NCI-H345 treated with DMSO at 0.1 percent for 48 hours (cell line): Measurements from ENCODE around the gene RALY.

Source experiments
- DNase-seq: peaks from one replicate; lab custom pipeline; 2025; ENCODE audit not compliant: unreplicated experiment; lab: John Stamatoyannopoulos, UW

RALY gene

DNA sequence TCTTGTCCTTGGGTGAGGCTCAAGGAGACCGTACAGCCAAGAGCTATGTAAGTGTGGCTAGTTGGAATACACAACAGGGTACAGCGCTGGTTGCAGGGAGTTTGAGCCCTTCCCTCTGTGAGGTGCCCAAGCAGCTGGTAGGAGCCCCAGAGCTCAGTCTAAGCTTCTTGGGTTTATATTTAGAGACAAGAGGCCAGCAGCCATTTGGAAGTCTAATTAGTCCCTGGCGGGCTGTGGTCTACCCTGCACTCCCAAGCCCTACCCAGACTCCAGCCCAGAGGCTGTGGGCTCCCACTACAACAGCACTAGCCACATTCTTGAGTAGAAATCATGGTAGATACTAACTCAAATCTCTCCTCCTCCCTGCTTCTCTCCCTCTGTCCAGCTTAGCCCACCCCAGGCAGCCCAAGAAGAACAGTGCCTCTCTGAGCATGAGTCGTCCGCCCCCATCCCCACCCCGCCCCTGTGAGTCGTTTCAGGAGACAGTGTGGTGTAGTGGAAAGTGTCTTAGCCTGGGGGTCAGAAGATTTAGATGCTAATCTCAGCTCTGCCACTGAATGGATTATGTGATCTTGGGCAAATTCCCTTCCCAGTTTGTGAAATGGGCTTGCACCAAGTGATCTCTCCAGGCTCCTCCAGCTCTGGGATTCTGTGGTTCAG is 80.5 kb downstream of the RALY start:
- DNase-seq = no peak

DNA sequence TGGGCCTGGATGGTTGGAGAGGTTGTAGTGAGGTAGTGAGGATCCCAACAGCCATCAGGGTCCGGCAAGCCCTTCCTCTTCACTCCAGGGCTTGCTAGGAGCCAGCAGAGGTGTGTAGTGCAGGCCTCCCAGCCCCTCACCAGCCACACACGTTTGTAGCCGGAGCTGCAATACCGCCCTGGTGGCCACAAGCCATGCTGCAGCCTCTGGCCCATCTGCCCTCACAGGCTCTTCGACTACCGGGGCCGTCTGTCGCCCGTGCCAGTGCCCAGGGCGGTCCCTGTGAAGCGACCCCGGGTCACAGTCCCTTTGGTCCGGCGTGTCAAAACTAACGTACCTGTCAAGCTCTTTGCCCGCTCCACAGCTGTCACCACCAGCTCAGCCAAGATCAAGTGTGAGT is 81.9 kb downstream of the RALY start:
- DNase-seq = no peak

DNA sequence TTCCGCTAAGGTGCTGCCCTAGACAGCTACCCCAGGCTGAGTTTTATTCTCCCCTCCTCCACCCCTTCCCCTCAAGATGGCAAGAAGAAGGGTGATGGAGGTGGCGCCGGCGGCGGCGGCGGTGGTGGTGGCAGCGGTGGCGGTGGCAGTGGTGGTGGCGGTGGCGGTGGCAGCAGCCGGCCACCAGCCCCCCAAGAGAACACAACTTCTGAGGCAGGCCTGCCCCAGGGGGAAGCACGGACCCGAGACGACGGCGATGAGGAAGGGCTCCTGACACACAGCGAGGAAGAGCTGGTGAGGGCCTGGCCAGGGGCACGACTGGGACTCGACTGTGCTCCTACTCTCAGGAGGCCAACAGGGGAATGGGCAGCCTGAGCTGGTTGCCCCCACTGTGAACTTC is 83.2 kb downstream of the RALY start:
- DNase-seq = no peak

DNA sequence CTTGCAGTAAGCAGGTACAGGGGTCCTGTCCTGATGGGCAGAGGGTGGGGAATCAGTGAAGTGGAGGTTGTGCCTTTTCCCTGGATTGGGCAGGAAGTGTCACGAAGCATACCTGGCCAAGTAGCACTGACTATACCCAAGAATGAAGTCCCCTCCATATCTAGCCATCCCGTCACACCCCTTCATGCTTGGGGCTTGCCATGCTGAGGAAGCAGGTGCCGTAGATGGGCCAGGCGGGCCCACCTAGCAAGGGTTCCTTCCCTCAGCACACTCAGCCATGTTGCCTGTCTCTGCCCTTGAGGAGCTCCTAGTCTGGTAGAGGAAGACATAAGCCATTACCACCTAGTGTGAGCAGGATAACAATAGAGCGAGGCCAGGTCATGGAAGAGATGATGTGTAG is 84.8 kb downstream of the RALY start:
- DNase-seq = no peak

DNA sequence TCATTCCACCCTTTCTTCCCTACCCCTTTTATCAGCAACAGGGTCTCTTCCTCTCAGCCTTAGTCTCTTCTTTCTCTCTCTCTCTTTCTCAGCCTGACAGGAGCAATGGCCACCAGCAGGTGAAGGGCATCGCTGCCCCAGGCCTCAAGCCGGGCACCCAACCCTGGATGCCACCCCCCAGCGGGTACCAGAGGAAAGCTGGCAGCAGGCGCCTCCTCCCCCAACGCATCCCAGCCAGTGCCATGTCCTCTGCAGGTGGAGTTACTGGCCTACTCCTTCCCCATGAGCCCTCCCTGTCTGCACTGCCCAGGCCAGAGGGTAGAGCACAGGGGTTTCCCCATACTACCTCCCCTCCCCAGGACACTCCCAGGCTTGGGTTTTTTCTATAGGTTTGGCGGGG is 86.1 kb downstream of the RALY start:
- DNase-seq = no peak

DNA sequence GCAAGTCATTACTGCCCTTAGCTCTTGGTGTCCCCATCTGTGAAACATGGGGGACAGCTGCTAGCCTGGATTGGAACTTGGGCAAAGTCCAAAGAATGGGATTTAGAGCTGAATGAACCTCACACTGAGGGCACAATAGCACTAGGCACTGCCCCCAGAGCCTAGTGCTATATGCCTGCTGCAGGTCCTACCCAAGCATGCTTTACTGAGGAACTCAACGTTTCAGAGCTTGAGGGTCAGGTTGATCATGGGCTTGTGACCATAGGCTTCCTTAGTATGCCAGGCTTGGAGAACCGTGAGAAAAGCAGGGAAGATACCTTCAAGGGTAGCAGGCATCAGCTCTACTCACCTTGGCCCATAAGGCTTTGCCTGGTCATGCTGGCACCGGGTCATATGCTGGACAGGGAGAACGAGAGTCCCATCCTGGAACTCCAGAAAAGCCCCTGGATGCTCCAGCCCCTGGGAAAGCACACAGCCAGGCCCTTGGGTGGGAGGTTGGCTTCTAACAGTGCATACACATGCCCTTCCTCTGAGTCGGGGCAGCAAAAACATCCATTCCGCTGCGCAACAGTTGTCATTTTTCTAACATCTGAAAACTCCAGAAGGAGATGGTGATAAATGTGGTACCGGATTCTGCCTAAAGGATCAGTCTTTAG is 88.6 kb downstream of the RALY start:
- no peak for DNase-seq

DNA sequence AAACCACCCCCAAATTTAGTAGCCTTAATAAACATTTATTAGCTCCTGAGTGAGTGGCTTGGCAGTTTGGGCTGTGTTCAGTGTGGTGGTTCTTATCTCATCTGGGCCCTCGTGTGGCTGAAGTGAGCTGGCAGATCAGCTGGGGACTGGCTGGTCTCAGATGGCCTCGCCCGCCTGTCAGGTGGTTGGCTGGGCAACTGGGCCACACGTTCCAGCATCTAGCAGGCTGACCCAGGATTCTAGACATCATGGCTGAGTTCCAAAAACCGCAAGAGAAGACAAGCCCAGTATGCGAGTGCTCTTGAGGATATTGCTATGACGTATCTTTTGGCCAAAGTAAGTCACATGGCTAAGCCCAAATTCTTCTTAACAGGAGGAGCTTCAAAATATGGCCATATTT is 89.4 kb downstream of the RALY start:
- DNase-seq = no peak

DNA sequence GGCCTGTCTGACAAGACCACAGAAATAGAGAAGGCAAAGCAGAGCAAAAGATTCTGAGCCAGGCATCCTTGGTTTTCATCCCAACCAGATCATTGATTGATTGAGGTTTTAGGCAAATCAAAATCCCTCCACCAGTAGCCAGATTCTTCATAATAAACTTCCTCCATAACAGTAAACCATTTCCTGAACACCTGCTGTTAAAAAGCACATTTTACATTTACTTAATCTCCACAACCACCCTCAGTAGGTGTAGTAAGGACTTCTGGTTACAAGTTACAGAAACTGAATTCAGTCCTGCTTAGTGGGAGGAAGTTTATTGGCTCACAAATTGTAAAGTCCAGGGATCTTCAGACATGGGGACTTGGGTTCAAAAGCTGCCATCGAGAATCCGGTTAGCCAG is 90.1 kb downstream of the RALY start:
- no peak for DNase-seq

DNA sequence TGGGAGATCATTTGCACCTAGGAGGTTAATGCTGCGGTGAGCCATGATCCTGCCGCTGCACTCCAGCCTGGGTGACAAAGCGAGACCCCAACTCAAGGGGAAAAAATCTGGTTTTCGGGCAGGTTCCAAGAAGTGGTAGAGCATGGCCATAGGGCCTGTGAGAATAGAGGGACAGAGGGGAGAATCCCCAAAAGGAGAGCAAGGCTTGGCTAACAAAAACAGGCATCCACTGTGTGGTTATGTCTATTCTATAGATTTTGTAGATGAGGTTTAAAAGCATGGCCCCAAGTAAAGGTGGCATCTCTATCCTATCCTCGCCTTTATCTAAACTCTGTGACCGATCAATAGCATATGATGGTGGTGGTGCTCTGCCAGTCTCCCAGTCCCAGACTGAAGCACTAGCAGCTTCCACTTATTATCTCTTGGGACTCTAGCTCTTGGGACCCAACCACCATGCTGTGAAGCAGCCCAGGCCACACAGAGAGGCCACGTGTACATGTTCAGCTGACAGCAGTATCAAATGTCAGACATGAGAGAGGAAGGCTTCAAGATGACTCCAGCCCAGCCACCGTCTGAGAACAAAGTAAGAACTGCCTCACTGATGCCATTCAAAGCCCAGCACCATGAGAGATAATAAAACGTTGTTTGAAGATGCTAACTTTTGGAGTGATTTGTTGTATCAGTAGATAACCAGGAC is 90.7 kb downstream of the RALY start:
- no peak for DNase-seq

DNA sequence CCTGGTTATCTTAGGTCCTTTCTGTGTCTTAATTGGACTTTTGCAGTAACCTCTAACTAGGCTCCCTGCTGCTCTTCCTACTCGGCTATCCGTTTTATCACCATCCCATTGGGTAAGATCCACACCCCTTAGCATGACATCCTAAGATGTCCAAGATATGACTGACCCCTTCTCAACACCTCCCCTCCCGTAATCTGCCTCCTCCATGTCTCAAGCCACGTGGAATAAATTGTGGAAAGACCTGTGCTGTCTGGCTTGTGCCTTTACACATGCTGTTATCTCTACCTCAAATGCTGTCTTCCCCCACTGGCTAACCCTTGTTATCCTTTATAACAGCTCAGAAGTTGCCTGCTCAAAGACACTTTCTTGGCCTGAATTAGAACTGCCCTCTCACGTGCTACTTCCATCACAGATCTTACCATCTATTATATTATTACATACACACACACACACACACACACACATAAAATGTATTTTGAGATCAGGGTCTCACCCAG is 91.9 kb downstream of the RALY start:
- no peak for DNase-seq

DNA sequence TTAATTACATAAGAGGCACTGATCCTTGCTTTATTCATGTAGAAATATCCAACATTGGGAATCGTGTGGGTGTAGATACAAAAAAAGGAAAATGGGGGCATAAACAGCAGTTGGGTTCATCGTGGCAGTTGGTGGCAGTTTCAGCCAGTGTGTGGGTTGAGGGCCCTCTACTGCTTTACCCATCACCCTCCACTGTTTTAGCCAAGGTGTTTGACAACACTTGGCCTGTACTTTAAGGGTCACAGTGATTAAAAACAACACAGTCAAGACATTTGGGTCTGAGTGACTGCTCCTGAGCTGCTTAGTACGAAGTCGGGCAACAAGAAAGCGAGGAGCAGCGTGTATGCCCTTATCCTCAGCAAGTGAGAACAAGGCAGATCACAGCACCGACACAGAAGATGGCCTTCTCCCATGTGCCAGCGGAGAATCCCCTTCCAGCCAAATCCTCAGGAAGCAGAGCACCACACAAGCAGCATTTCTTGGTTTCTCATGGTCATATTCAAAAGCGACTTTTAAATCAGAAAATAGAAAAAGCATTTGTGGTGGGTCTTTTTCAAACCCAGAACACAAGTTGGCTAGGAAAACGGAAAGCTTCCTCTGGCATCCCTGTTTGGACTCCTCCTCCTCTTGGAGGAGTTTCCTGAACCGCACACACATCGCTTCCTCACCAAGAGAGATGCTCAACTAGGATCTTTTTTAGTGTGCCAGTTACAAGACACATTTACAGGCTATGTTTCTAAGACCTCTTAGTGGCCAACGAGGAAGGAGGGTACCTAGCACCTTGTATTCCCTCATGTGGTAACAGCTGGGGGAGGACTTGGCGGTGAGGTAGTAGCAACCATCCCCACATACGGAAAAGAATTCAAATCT is 94.8 kb downstream of the RALY start:
- no peak for DNase-seq

DNA sequence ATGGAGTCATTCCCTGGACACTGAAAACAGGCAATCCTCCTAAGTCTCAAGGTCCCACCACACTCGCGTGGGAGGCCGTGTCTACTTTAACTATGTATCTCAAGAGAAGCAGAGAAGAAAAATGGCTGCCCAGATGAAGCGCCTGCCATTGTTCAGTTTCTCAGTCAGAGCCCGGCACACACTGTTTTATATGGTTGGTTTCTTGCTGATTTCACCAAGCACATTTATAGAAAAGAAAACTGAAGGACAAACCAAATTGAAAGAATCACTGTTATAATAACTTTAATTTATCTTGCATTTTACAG is 95.4 kb downstream of the RALY start:
- DNase-seq = no peak

DNA sequence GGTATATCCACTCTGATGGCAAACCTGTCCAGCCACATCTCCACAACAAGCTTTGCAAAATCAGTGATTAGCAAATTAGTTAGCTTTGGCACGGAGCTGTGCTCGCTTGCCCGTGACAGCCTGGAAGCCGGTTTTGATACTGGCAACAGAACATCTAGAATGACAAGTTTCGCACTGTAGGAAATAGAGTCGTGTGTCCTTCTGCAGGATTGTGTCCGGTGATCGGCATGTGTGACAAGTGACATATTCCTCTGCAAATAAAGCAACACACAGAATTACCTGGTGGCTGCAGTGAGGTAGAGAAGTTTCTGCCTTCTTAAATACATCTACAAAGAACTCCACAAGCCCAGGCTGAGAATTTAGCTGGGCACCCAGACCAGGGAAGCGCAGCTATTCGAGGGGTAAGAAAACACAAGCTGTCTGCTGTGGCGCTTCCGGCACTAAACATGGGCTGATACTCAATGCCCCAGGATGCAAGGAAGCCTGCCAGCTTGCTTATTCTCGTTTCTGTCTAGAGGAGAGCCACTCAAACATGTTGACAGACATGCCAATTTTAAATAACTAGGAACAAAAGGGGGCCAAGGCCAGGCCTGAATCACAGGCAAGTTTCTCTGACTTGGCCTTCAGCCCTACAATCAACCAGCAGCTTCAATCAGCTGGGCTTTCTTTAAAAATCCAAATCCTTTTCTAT is 96.1 kb downstream of the RALY start:
- DNase-seq = no peak

DNA sequence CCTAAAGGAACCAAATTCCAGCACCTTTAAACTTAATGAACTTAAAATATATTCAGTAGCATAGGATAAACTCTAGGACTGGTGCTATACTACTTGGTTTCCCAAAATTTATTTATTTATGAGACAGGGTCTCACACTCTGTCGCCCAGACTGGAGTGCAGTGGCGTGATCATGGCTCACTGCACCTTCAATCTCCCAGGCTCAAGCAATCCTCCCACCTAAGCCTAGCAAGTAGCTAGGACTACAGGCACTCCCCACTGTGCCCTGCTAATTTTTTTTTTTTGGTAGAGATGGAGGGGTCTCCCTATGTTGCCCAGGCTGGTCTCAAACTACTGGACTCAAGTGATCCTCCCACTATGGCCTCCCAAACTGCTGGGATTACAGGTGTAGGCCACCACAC is 96.9 kb downstream of the RALY start:
- DNase-seq = no peak

DNA sequence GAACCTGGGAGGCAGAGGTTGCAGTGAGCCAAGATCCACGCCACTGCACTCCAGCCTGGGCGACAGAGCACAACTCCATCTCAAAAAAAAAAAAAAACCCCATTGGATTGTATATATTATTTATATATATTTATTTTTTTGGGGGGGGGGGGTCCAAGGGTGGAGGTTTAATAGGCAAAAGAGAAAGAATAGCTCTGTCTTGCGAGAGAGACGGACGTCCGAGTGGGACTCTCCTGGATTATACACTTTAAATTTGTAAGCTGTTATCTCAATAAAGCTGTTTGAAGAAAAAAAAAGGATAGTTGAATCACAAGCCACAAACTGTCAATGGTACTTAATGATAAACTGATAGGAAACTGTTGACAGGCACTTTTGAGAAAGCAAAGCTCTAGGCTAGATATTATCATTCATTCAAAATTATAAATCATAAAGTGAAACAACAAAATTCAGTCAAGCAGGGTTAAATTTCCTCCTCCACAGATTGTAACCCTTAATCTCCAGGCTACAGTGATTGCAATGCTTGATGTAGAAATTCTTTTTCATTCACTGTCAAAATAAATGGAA is 98.0 kb downstream of the RALY start:
- no peak for DNase-seq

DNA sequence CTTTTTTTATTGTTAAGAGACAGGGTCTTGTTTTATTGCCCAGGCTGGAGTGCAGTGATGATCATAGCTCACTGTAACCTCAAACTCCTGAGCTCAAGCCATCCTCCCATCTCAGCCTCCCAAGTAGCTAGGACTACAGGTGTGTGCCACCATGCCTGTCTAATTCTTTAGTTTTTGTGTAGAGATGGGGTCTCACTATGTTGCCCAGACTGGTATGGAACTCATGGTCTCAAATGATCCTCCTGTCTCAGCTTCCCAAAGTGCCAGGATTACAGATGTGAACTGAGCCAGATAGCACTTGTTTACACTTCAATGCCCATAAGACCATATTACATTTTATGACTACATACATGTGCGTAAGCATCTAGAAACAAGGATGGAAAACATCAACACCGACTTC is 100.2 kb downstream of the RALY start:
- no peak for DNase-seq

DNA sequence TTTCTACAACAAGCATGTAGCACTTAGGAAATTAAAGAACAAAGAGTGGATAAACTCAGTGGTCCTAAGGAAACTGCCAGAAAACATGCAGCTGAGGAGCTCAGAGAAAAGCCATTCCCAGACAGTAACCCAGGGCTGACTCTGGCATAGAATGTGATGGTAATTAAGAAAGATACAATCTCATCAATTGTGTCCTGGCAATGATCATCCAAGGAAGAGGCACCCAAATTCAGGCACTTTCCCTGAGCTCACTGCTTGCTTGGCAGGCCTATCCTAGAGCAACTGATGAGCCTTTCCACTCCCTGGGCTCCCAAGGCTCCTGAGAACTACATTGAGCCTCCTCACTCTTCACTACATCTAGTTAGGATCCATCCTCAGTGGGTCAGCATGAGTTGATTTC is 102.1 kb downstream of the RALY start:
- DNase-seq = no peak

DNA sequence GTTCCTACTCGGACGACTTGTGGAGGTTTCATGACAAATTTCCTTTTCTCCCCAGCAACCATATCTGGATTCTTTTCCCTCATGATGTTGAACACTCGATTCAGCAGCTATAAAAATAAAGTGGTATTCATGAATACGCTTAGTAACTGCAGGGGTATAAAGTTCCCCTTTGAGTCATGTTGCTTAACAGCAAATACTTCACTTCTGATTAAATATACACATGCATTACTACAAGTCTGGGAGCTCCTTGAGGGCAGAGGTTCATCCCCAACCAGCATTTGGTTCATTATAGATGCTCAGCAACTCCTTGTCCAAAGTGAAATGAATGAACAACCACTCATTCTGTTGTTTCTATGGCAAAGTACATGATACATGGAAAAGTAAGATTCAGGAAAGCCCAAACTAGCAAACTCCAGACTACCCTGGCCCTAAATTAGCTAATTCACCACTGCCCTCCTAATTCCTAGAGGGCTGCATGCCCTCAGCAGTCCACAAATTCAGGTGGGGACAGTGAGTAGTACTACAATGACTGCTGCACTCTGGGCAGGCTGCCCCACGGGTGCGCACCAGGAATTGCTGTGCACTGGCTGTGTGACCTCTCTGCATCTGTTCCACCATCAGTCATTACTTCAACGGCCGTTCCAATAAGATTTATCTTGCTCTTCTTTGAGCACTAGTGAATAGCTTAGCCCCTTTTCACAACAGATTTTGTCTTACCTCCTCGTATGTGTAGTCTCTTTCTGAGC is 103.2 kb downstream of the RALY start:
- no peak for DNase-seq

DNA sequence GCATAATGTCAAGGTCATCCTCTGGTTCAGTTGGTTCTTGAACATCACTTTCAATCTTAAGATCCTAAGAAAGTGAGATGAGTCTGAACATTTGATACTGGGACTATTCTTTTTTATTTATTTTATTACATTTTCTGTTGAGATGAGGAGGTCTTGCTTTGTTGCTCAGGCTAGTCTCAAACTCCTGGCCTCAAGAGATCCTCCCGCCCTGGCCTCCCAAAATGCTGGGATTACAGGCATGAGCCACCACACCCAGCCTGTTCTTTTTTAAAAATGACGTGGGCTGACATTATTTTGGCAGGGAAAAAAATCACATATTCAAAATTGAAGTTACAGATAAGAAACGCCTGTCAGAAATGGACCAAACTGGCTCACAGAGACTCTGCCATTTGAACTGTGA is 104.9 kb downstream of the RALY start:
- DNase-seq = no peak

DNA sequence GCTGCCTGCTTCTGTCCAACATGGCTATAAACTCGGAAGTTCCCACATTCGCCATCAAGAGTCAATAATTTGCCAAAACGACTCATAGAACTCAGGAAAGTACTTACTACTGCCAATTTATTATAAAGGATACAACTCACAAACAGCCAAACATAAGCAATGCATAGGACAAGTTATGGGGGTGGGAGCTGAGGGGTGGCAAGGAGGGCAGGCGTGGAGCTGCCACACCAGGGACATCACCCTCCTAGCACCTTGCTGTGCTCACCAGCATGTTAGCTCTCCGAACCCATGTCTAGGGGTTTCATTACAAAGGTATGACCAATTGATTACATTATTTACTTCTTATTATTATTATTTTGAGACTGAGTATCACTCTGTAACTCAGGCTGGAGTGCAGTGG is 106.0 kb downstream of the RALY start:
- no peak for DNase-seq
